RPMI7951 (cell line): ENCODE measurements around the gene PYGB. TPM values are rescaled to one million over a fixed set of nuclear protein-coding genes. Genes with fewer than 3 reads are reported as not detected.

Experiments
- DNase-seq: peaks from one replicate; pipeline ENCODE4 v3.0.0-alpha.2; 2012; ENCODE audit warnings: low read depth
- total RNA-seq: library from RNA; depleted of rRNA; stranded (reverse); fragments of >200 nt; shearing (Covaris generic); gene quantifications from 2 replicates; pipeline ENCODE4 v1.2.3, GENCODE V29; 2014

Gene PYGB
- total RNA-seq, 1 experiment from 2014 or later, result 70.8 TPM

DNA sequence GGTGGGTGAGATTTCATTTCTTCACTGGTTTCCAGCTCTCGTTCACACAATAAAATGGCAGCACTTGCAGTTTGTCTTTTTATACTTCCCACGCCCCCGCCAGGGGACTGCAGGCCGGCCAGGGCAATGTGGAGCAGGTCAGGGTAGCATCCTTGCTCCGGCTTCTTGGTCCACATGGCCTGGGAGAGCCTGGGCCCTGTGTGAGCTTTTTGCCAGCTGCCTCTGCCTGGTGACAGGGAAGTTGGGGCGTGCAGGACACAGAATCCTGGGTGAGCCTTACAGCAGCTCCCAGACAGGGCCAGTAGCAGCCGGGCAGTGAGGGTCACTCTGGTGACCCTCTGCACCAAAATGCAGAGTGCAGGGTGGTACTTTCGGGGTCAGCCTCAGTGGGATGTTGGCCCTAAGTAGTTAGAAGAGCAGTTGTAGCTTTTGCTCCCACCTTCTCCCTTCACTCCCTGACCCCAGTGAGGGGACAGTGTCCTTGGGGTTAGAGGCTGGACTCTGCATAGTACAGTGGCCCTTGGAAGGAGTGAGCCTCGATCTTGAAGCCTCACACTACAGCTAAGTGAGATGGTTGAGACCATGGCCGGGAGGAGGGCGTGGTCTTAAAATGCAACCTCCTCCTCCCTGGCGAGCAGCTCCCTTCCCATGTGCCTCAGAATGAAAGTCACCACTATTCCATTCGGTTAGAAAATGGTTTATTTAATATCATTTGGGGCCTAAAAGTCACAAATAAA, 23.8 kb downstream of the PYGB start:
- DNase-seq, result no peak

DNA sequence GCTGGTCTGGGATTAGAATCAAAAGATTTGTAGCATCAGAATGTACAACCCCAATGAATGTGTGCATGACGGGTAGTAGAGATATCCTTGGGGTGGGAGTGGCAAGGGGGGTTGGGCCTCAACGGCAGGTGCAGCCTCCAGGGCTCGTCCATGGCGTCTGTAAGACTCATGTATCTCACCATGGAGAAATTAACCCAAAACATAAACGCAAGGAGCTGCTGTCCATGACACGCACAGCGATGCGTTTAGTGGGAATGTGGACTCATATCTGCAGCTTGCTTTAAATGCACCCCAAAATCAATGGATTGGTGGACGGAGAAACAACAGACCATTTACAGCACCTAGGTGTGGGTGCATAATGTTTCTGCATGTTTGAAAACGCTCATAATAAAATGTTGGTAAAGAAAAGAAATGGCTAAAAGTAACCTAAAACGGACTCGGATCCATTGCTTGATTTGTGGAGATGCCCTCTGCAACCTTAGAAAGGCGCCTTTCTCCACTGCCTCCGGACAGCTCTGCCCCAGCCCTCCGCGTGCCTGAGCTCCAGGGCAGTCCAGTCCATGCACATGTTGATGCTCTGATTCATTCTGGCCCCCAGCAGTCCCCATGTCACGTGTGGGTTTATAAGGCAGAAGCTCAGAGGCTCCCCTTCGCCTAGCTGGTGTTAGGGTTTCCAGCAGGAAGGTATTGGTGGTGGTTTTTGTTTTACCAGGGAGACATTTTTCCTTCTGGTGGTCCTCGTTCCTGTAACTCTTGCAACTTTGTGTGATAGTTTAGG, 24.5 kb downstream of the PYGB start:
- peak; percentile 24 for DNase-seq

DNA sequence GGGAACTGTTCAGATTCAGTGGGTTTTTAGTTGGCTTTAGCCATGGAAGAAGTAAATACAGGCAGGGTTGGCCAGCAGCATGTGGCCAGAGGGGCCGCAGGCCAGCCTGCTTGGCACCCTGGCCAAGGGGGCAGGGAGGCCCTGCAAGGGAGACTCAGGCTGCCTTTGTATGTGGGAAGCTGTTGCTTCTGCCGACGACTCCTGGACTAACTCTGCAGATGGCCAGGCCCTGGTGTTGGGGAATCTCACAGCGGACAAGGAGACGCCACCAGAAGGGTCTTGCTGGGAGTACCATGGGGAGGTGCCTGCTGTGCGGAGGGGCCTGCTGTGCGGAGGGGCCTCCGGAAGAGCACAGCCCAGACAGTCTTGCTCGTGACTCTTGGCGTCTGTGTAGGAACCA, 25.2 kb downstream of the PYGB start:
- no peak for DNase-seq

DNA sequence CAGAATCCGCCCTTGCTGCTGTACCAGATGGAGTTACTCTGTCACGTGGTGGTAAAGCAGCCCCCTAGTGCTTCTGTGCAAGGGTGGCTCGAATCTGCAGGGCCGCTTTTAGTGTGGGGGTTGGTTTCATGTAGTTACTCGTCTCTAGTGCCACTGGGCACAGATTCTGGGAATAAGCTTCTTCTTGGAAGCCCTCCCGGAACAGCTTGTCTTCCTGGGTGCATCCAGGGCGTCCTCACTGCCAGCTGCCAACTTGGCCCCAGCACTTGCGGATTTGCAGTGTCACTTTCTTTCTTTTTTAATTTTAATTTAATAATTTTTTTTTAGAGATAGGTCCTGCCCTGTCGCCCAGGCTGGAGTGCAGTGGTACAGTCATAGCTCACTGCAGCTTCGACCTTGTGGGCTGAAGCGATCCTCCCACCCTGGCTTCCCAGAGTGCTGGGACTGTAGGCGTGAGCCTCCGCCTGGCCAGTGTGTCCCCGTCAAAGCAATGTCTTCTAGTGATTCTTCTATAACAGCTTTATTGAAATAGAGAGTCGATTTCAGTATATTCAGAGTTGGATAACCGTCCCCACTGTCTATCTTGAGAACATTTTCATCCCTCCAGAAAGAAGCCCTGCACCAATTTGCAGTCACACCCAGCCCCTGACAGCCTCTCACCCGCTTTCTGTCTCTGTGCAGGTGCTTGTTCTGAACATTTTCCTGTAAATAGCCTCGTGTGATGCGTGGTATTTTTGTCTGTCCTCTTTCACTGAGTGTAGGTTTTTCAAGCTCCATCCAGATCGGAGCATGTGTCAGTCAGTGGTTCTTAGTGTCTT, 25.9 kb downstream of the PYGB start:
- DNase-seq, result no peak

DNA sequence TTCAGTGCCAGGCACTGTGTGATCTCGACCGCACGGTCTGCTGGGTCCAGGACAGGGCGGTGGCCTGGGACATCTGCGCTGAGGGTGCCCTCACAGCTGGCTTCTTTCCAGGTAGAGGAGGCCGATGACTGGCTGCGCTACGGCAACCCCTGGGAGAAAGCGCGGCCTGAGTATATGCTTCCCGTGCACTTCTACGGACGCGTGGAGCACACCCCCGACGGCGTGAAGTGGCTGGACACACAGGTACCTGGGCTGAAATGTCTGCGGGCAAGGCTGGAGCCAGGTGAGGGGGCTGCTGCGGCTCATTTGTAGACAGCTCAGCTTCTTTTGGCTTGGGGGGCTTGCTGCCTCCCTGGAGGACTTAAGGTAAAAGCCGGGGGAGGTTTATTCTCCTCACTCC, 26.6 kb downstream of the PYGB start:
- no peak for DNase-seq

DNA sequence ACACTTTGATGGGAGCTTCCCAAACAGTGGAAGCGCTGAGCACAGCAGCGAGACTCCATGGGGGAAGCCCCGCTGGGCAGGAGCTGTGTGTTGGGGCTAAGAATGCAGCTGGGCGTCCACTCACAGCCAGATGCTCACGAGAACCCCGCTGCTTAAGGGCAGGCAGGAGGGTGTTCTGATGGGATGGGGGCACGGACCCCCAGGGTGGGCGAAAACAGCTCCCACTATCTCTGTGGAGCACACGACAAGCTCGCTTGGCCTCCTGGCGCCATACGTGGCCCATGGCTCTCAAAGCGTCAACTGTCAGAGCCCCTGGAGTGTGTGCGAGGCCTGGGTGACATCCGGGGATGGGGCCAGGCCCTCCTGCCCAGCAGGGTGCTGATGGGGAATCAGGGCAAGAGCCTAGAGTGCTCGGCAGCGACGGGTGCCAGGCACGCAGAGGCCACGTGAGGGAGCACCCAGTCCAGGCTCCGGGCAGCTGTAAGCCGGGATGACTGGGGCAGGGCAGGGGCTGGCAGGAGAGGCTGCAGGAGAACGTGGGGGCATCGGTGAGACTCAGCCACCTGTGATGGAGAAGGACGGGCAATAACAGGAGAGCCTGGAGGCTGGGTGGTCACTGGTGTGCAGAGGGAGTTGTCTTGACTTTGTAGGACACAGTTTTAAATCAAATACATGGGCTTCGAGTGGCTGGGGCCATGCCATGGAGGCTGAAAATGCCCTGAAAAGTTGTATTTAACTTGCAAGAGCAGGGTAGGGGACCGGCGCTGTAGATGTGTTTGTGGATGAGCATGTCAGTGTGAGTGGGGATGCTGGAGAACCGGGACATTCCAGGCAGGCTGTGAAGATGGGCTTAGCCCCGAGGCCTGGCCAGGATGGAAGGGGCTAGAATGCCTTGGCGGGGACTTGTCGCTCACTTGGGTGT, 27.3 kb downstream of the PYGB start:
- no peak for DNase-seq

DNA sequence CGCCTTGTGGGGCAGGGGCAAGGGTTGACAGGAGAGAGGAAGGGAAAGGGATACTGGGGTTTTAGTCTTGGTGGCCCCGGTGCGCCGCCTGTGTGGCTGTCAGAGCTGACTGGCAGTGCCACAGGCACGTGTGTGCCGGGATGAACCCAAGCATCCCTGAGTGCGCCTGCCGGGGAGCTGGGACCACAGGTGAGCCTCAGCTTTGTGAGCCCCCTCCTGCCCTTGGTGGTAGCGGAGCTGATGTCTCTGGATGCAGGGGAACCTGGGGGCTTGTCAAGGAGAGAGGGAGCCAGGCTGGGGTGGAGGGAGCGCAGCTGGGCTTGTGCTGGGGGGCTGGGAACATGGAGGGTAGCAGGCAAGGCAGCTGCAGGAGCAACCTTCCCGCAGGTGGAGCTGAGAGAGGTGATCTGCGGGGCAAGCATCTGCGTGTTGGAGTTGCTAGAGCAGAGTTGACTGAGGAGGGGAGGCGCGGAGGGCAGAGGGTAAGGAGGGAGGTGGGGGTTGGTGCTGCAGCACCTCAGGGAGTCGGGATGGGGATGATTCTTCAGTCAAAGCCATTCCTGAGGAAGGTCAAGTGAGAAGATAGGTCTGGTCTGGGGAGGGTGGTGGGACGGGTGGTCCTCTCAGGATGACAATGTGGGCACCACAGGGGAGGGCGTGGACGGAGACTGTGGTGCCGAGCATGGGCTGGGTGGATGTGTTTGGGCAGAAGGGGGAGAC, 28.1 kb downstream of the PYGB start:
- no peak for DNase-seq

DNA sequence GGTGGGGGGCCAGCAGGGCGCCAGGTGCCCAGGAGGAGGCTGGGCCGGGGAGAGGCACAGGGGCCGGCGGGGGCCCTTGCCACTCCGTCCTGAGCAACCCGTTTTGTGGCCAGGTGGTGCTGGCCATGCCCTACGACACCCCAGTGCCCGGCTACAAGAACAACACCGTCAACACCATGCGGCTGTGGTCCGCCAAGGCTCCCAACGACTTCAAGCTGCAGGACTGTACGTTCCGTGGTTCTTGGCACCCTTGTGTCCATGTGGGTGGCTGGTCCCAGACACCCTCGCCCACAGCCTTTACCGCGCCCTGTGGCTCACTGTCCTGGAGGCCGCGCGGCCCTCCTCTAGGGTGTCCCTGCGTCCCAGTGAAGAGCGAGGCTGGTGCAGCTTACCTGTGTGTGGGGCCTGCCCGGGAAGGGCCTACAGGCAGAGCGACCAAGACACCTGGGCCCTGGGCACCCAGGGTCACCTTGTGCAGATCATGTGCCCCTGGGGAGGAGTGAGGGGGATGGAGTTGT, 28.7 kb downstream of the PYGB start:
- no peak for DNase-seq

DNA sequence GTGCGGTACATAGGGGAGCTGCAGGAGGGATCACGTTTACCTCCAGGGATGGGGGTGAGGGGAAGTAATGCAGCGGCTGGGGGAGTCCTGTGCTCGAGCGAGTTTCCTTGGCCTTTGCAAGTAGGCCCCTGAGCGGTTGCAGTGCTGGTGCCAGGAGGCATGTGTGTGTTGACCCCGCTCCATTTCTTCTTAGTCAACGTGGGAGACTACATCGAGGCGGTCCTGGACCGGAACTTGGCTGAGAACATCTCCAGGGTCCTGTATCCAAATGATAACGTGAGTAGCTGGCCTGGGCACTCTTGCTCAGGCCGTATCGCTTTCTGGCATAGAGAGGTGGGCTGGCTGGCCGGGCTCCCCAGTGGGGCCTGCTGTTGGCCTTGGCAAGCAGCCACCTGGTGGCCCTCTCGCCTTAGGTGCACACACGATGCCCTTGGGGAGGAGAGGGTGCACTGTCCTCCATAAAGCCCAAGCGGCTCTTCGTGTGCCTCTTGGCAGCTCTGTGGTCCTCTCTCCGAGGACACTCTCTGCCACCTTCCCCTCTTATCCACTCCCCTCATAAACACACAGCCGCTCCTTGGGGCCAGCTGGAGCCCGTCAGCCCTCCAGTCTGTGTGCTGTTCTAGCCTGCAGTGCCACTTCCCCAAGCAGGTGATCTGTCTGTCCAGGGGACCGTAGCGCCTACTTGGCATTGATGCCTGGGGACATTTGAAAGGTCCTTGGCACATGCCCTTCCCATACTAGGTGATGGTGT, 29.3 kb downstream of the PYGB start:
- DNase-seq, result no peak

DNA sequence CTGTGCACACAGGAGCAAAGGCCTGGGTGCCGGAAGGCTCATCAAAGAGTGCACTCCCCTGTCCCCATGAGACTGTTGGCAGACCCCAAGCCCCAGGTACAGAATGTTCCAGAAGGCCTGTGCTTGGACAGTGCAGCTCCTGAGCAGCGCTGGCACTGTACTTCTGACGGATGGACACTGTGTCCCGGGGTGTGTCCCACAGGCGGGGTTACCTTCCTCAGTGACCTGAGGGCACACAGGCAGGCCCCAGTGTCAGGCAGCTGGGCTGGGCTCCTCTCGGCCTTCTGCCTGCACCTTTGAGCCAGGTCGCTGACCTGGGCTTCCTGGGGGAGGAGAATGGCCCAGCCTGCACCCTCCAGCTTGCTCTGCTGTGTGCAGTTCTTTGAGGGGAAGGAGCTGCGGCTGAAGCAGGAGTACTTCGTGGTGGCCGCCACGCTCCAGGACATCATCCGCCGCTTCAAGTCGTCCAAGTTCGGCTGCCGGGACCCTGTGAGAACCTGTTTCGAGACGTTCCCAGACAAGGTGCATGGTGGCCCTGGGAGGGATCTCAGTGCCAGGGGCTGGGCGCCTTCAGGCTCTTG, 30.1 kb downstream of the PYGB start:
- no peak for DNase-seq

DNA sequence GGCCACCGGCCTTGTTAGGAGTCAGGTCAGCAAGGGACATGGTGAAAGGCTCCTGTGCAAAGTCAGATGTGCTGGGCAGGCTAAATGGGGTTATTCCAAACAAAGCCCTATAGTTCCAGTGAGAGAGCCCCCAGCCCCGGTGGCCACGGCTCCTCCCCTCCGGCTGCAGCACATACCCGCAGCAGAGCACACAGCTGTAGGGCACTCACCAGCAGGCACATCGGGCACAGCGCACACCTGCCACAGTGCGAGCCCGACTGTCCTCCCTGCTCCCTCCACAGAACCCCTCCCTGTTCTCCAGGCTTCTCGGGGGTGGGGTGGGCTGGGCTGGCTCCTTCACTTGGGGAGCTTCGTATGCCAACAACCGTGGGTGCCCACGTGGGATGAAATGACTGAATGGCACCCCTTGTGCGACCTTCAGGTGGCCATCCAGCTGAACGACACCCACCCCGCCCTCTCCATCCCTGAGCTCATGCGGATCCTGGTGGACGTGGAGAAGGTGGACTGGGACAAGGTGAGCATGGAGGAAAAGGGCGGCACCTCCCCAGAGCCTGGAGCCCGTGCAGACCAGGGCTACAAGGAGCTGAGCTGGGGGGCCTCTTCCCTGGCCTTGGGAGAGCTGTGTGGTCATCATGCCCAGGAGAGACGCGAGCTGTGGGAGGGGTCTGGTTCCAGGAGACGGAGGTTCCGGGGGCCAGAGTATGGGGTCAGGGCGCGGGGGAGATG, 30.9 kb downstream of the PYGB start:
- DNase-seq, result no peak

DNA sequence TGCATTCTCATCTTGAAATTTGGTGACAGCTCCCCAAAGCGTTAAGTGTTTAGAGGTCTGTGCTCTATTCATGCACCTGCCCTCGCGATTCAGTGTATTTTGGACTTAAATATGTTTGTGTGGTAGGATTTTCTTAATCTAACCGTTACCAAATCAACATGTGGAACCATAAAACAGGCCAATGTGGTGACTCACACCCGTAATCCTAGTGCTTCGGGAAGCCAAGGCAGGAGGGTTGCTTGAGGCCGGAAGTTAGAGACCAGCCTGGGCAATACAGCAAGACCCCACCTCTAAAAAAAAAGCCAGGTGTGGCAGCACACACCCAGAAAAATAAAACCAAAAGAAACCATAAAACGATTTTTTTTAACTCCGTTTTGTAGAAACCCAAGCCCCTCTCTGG, 31.5 kb downstream of the PYGB start:
- no peak for DNase-seq

DNA sequence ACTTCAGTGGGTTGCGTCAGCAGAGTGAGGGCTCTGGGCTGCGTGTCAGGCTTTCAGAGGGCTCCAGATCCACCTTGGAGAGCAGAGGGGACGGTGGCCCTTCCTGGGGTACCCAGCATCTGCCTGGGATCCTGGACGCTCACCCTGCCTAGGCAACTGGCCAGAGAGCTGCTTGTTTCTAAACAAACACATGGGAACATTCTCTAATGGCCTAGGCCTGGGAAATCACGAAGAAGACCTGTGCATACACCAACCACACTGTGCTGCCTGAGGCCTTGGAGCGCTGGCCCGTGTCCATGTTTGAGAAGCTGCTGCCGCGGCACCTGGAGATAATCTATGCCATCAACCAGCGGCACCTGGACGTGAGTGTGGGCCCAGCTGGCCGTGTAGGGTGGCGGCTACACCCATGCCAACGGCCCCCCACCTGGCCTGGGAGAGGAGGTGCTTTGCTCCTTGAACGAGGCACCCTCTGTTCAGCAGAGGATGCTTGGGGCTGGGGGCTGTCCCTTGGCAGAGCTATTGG, 32.2 kb downstream of the PYGB start:
- DNase-seq, result no peak

DNA sequence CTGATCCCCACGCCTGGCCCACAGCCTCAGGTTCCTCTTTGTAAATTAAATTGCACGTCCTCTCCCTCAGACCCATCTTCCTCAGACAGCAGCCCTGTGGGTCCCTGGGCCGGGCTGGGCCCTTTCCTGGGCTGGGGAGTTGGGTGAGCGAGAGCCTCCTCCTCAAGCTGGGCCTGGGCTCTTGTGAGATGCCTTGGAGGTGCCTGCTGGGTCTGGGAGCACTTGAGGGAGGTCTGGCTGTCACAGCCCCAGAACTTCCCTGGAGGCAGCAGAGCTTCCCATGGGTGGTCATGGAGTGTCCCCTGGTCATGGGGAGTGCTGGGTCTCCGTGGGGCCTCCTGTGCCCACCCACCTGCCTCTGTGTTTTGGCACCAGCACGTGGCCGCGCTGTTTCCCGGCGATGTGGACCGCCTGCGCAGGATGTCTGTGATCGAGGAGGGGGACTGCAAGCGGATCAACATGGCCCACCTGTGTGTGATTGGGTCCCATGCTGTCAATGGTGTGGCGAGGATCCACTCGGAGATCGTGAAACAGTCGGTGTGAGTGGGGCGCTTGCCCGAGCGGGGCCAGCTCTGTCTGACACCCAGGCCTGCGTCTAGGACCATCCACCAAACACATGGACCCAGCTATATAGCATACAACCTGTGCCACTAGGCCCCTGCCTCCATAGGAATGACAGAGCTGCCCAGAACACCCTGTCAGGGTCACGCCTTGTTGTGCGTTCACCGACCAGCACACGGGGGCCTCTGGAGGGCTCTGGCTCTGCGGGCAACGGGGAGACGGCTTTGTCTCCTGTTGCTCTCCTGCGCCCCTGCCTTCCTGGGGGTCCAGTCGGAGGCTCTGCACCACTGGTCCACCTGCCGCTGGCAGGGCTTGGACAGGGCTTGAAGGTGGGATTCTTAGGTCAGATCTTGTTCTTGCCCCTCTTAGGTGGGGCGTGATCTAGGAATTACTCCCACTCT, 33.0 kb downstream of the PYGB start:
- DNase-seq, result no peak

DNA sequence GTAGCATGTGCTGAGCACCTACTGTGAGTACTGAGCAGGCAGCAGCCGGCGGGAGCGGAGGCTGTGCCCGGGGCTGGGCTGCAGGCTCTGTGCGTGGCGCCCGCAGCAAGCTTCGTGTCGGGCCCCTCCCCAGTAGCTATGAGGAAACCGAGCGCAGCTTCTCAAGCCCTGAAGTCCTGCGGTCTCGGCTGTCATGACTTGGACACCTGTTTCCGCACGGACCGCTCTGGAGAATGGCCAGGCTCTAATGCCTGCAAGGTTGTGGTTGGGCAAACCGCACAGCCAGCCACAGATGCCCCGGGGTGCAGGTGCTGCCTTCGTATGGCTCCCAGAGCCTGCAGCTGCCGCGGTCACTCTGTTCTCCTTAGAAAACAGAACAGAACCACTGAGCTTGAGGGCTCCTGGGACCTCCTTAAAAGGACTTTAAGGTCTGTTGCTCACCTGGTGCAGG, 33.7 kb downstream of the PYGB start:
- no peak for DNase-seq

DNA sequence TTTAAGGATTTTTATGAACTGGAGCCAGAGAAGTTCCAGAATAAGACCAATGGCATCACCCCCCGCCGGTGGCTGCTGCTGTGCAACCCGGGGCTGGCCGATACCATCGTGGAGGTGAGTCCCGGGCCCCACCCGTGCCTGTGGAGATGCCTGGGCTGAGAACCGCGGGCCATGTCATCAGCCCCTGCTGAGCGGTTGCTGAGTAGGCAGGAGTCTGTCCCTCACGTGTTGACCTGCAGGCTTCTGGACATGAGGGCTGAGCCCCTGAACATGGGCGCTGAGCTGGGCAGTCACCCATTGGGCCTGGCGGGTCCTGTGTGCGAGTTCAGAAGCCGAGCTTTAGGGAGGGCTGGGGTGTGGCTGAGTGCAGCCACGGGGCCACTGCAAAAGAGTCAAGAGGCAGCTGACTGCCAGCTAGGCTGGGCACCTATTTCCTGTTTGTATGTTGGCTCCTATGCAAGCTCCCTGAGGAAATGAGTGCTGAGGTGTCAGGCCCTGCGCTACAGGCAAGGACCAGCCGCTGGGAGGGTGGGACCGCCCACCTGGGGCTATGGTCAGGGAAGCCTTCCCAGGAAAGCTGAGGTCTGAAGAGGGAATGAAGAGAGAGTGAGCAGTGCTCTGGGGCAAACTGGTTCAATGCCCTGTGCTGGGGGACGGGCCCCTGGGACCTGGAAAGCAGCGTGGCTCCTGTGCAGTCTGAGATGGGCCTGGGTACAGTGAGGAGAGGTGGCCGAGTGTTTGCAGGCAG, 34.3 kb downstream of the PYGB start:
- no peak for DNase-seq
